ENCODE data around the gene ACKR4.

GRCh38 chr3:132598181-132598580 is 1.1 kb downstream of the ACKR4 start:
- TF ChIP-seq EZH2 (IDR thresholded peaks at IDR 0.05; ENCODE audit: insufficient read depth, poor library complexity, severe bottlenecking): no peak
- no peak for TF ChIP-seq EZH2phosphoT487 (IDR thresholded peaks at IDR 0.05; ENCODE audit: insufficient read depth, low read depth)
